WTC11 (cell line): Measurements from ENCODE around the gene ESRRA. TPM values are rescaled to one million over a fixed set of nuclear protein-coding genes. Genes with fewer than 3 reads are reported as not detected.

Source experiments
- ATAC-seq: fragments of 200-7000 bp; cut with Tn5 transposase; 2 replicates; pipeline ENCODE4 v1.10.0; 2021; ENCODE audit warnings: mild to moderate bottlenecking, moderate library complexity
- CTCF ChIA-PET: fragments of 300-600 bp; sonication (Branson Sonifier 250); formaldehyde crosslinking; loops from one replicate; lab custom pipeline; 2021; ENCODE audit warnings: antibody characterized with exemption; lab: Charles Lee
- POLR2A ChIA-PET: fragments of 350-600 bp; sonication (Branson Sonifier 250); formaldehyde crosslinking; loops from one replicate; lab custom pipeline; 2021; ENCODE audit warnings: antibody characterized with exemption; lab: Charles Lee
- DNase-seq: peaks from one replicate; pipeline ENCODE4 v3.0.0; 2021; ENCODE audit warnings: low spot score
- H3K27ac Mint-ChIP-seq: 2 replicates; pipeline ENCODE4 v1.8.0; 2021; ENCODE audit warnings: mixed read lengths
- H3K27me3 Mint-ChIP-seq: 2 replicates; pipeline ENCODE4 v1.8.0; 2021; ENCODE audit warnings: low read depth, mild to moderate bottlenecking, moderate library complexity, mixed read lengths
- H3K36me3 Mint-ChIP-seq: 2 replicates; pipeline ENCODE4 v1.8.0; 2021; ENCODE audit warnings: mixed read lengths
- H3K4me1 Mint-ChIP-seq: 2 replicates; pipeline ENCODE4 v1.8.0; 2022; ENCODE audit warnings: mixed read lengths
- H3K4me3 Mint-ChIP-seq: 2 replicates; pipeline ENCODE4 v1.8.0; 2021; ENCODE audit warnings: mild to moderate bottlenecking, moderate library complexity, mixed read lengths
- H3K9me3 Mint-ChIP-seq: 2 replicates; pipeline ENCODE4 v1.8.0; 2021; ENCODE audit warnings: mixed read lengths
- AFF4 ChIP-seq: sonication (generic); formaldehyde crosslinking; IDR thresholded peaks from 2 replicates; pipeline ENCODE4 v1.8.1; 2023; ENCODE audit warnings: mild to moderate bottlenecking, missing genetic modification reagents, borderline replicate concordance
- ATF3 ChIP-seq: sonication (generic); formaldehyde crosslinking; conservative IDR thresholded peaks from 2 replicates; pipeline ENCODE4 v1.8.1; 2022; ENCODE audit warnings: mild to moderate bottlenecking, missing genetic modification reagents
- ATF6 ChIP-seq: sonication (generic); formaldehyde crosslinking; IDR thresholded peaks from 2 replicates; pipeline ENCODE4 v1.8.1; 2023; ENCODE audit warnings: mild to moderate bottlenecking, missing genetic modification reagents
- CBFB ChIP-seq: sonication (generic); formaldehyde crosslinking; IDR thresholded peaks from 2 replicates; pipeline ENCODE4 v1.8.1; 2022; ENCODE audit warnings: mild to moderate bottlenecking, low read depth, missing genetic modification reagents
- CTCF ChIP-seq: fragments of 200-600 bp; IDR thresholded peaks from 2 replicates; pipeline ENCODE4 v1.8.0; 2022; ENCODE audit warnings: antibody characterized with exemption
- FOXK1 ChIP-seq: sonication (generic); formaldehyde crosslinking; IDR thresholded peaks from 2 replicates; pipeline ENCODE4 v1.8.0; 2022; ENCODE audit warnings: mild to moderate bottlenecking, moderate library complexity, missing genetic modification reagents
- FOXP1 ChIP-seq: sonication (generic); formaldehyde crosslinking; IDR thresholded peaks from 2 replicates; pipeline ENCODE4 v1.8.0; 2022; ENCODE audit warnings: missing genetic modification reagents, mild to moderate bottlenecking, moderate library complexity, borderline replicate concordance
- FOXP4 ChIP-seq: sonication (generic); formaldehyde crosslinking; IDR thresholded peaks from 2 replicates; pipeline ENCODE4 v1.8.0; 2022; ENCODE audit warnings: mild to moderate bottlenecking, missing genetic modification reagents
- GABPB1 ChIP-seq: sonication (generic); formaldehyde crosslinking; IDR thresholded peaks from 2 replicates; pipeline ENCODE4 v1.8.1; 2023; ENCODE audit warnings: mild to moderate bottlenecking, missing genetic modification reagents
- GTF2I ChIP-seq: fragments of 250-450 bp; sonication (Bioruptor Pico); conservative IDR thresholded peaks from 2 replicates; pipeline ENCODE4 v1.4.0; 2021; ENCODE audit warnings: mild to moderate bottlenecking
- HMGA2 ChIP-seq: fragments of 250-450 bp; sonication (Bioruptor Pico); IDR thresholded peaks from 2 replicates; pipeline ENCODE4 v1.4.0; 2021; ENCODE audit warnings: mild to moderate bottlenecking, moderate library complexity
- JUN ChIP-seq: sonication (generic); formaldehyde crosslinking; IDR thresholded peaks from 2 replicates; pipeline ENCODE4 v1.8.0; 2023; ENCODE audit warnings: mild to moderate bottlenecking, missing genetic modification reagents
- MXD4 ChIP-seq: fragments of 250-450 bp; sonication (Bioruptor Pico); IDR thresholded peaks from 2 replicates; pipeline ENCODE4 v1.8.0; 2021; ENCODE audit warnings: mild to moderate bottlenecking, moderate library complexity, borderline replicate concordance
- TEAD1 ChIP-seq: sonication (generic); formaldehyde crosslinking; IDR thresholded peaks from 2 replicates; pipeline ENCODE4 v1.8.0; 2022; ENCODE audit warnings: mild to moderate bottlenecking, missing genetic modification reagents
- ZMAT4 ChIP-seq: fragments of 250-450 bp; sonication (Bioruptor Pico); IDR thresholded peaks from 2 replicates; pipeline ENCODE4 v1.9.0; 2021; ENCODE audit warnings: mild to moderate bottlenecking
- ZNF425 ChIP-seq: fragments of 250-450 bp; sonication (Bioruptor Pico); conservative IDR thresholded peaks from 2 replicates; pipeline ENCODE4 v1.9.0; 2021; ENCODE audit warnings: mild to moderate bottlenecking
- ZNF532 ChIP-seq: fragments of 250-450 bp; sonication (Bioruptor Pico); IDR thresholded peaks from 2 replicates; pipeline ENCODE4 v1.9.0; 2021; ENCODE audit warnings: mild to moderate bottlenecking, borderline replicate concordance
- total RNA-seq: library from RNA; stranded (reverse); gene quantifications from 3 replicates; pipeline ENCODE4 v1.2.3, GENCODE V29; 2021

The ESRRA gene
- total RNA-seq, 1 experiment from 2014 or later, result 81.9 TPM

- no peak for TF ChIP-seq ZNF532 (CRISPR knock-in tag)
- no peak for TF ChIP-seq CBFB (CRISPR knock-in tag)
- TF ChIP-seq GABPB1 (CRISPR knock-in tag), result no peak
- no peak for TF ChIP-seq FOXP4 (CRISPR knock-in tag)
- no peak for TF ChIP-seq MXD4 (CRISPR knock-in tag)
- TF ChIP-seq GTF2I, result no peak
- no peak for TF ChIP-seq FOXP1 (CRISPR knock-in tag)
- TF ChIP-seq ATF6, result no peak
- TF ChIP-seq ATF3, result no peak
- TF ChIP-seq AFF4 (CRISPR knock-in tag), result no peak
Observed at GRCh38 chr11:64261556-64262080, 43.7 kb upstream of the ESRRA start (continued).

- CTCF ChIA-PET, result interaction anchor here (1.2 to 4.5 kb wide), 5 partner anchors 12 to 80 kb away, joined by 3 to 65 read pairs (median 9); partner anchors contain the start of gene PLCB3
- peaks cover 45% of the 10 kb centered on the region for H3K36me3 Mint-ChIP-seq
- POLR2A ChIA-PET, result interaction anchor here (1.0 to 1.4 kb wide), 2 partner anchors 16 to 21 kb away, joined by 3 to 4 read pairs; no protein-coding TSS in a partner anchor
- H3K4me1 Mint-ChIP-seq, result no peaks in the 10 kb centered on the region; the same call in 1 of the 2 replicates
- H3K27me3 Mint-ChIP-seq, result no peaks in the 10 kb centered on the region
- no peak overlapping the region for H3K4me3 Mint-ChIP-seq
- DNase-seq, result no peak
- no peak for ATAC-seq
- no peaks in the 10 kb centered on the region for H3K9me3 Mint-ChIP-seq
- no peak overlapping the region for H3K27ac Mint-ChIP-seq
- TF ChIP-seq JUN (CRISPR knock-in tag) (no peak), TEAD1 (CRISPR knock-in tag) (no peak), CTCF (no peak), FOXK1 (CRISPR knock-in tag) (no peak), ZMAT4 (CRISPR knock-in tag) (no peak), ZNF425 (CRISPR knock-in tag) (no peak), HMGA2 (CRISPR knock-in tag) (no peak)
Observed at GRCh38 chr11:64262271-64263002, 42.9 kb upstream of the ESRRA start.
